HFF-Myc (cell line): ENCODE measurements around the gene ITGB8.

Experiments used
- DNase-seq: peaks from one replicate; pipeline ENCODE4 v3.0.0-alpha.2; 2011; ENCODE audit warnings: low read depth; ENCODE audit errors: extremely low read depth
- H3K4me3 ChIP-seq: replicated peaks from 2 replicates; pipeline ENCODE4 v1.5.1; 2011; ENCODE audit warnings: low read depth, mild to moderate bottlenecking, control low read depth, low read length
- CTCF ChIP-seq: IDR thresholded peaks from 2 replicates; pipeline ENCODE4 v1.5.1; 2012; ENCODE audit warnings: mild to moderate bottlenecking, low read depth, low read length, control low read depth; ENCODE audit errors: missing control alignments

The ITGB8 gene

GRCh38 chr7:20346577-20346976 is 15.9 kb downstream of the ITGB8 start:
- DNase-seq: no peak
- no peak for TF ChIP-seq CTCF
- H3K4me3 ChIP-seq: no peak overlapping the region

GRCh38 chr7:20347680-20348079 is 17.0 kb downstream of the ITGB8 start:
- no peak for TF ChIP-seq CTCF
- DNase-seq: no peak
- no peak overlapping the region for H3K4me3 ChIP-seq

- no peak for DNase-seq
- TF ChIP-seq CTCF: no peak
- no peak overlapping the region for H3K4me3 ChIP-seq
Measured at GRCh38 chr7:20348125-20348807, 17.6 kb downstream of the ITGB8 start.

GRCh38 chr7:20350518-20350951 is 19.8 kb downstream of the ITGB8 start:
- no peak for DNase-seq
- no peak for TF ChIP-seq CTCF
- no peak overlapping the region for H3K4me3 ChIP-seq

- no peak overlapping the region for H3K4me3 ChIP-seq
- TF ChIP-seq CTCF: no peak
- DNase-seq: no peak
Measured at GRCh38 chr7:20350996-20351692, 20.4 kb downstream of the ITGB8 start.

GRCh38 chr7:20351901-20352300 is 21.2 kb downstream of the ITGB8 start:
- peak; percentile 63 for DNase-seq
- H3K4me3 ChIP-seq: no peak overlapping the region
- TF ChIP-seq CTCF: no peak
